DMS53 (cell line): ENCODE results near the gene PSMB10.
A peak's percentile ranks its signal among the peaks of the same experiment; 100 is the strongest.

ENCODE experiments used
- DNase-seq: peaks from one replicate; lab custom pipeline; 2025; lab: John Stamatoyannopoulos, UW

Gene PSMB10

DNA sequence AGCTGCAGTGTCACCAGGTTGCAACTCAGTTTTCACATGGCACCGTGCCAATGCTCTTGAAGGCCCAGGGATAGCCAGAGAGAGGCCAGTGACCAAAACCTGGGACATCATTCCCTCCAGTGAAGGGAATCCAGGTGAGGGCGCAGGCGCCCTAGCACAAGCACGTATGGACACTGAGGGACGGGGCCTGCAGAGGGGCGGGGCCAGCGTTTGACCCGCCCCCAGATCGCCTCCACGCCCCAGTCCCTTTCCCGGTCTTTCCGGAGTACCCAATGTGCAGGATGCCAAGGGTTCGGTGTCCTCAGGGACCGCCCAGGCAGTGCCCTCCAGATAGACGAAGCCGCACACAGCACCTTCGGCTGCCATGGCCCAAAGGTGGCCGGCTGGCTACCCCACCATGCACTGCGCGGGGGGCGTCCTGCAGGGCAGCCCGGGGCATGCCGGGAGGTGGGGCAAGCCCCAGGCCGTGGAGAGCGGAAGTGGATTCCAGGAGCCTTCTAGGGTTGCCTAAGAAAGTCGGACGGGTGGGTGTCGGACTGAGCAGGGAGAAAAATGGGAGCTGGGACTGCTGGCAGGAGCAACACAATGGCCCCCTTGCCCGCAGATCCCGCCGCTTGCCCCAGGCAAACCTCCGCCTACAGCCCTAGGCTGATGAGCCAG lies 27.1 kb upstream of the PSMB10 start:
- peak; percentile 45 for DNase-seq

DNA sequence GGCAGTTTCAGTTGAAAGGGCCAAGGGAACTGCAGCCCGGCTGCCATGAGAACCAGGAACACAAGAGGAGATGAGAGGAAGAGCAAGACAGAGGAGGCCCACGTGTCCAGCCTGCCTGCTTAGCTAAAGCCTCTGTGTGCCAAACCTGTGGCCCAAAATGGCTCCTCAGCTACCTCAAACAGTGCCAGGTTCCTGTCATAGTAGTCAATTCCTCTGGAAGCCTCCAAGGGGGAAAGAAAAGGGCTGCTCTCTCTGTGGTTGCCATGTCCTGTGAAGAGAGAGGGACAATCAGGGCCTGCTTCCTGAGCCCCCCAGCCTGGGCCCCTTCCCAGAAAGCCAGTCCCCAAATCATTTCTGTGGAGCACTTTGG lies 26.6 kb upstream of the PSMB10 start:
- DNase-seq = no peak

DNA sequence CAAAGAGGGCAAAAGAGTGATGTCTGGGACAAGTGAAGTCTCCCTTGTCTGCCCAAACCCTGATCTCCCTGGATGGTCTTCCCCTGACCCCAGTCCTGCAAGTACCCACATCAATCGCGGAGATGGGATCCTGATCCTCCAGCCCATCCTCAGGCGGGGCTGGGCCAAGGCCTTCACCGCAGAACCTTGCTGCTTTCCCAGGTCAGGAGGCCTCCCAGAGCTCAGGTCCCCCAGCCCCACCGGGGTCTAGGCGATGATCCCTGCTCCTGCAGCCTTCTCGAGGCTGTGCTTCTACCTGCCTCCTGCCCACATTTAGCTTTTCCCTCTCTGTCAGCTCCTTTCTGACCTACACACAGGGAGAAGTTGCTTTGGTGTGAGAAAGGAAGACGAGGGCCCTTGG lies 25.5 kb upstream of the PSMB10 start:
- no peak for DNase-seq

DNA sequence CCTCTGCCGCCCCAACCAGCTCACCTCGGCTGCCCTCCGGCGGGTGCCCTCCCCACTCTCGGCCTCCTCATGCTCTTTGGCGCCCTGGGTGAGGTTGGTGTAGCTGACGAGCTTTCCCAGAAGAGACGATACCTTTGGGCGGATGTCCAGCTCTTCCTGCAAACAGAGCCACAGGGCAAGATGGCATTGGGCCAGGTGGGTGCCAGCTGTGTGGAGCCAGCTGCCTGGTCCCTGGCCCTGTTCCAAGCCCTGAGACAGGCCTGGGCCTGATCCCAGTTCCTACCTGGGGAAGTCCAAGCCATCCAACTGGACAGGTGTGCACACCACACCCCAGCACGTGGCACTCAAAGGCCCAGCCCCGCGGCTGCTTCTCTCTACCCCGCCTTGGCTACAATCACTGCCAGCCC lies 24.9 kb upstream of the PSMB10 start:
- DNase-seq = peak; percentile 98

DNA sequence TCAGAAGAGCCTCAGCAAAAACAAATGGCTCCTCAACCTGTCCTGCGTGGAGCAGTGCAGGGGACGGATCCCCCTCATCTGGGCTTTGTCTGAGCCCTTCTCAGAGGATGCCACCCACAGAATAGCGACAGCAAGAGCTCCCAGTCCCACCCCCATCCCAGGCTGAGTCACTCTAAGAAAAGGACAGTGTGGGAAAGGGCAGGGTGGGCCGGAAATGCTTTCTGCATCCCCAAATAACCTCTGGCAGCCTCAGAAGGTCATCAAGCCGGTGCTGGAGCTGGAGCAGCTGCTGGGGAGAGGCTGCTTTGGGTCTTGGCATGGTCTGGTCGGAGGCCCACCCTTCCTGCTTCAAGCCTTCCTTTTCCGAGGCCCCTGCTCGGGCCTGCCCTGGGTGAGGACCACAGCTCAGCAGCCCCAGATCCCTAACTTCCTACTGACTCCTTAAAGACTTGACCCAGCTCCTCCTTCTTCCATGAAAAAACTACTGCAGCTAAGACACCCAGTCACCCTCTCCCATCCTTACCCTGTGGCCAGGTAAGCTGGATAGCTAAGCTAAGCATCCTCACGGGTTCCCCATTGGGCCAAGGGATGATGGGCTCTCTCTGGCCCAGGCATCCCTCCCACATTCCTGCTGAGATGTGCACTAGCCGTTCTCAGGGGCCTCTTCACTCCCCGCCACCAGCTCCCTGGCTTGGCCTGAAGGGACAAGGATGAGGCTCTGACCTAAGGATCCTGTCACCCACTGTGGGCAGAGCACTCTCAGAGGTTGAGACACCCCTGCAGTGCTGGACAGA lies 23.1 kb upstream of the PSMB10 start:
- no peak for DNase-seq

DNA sequence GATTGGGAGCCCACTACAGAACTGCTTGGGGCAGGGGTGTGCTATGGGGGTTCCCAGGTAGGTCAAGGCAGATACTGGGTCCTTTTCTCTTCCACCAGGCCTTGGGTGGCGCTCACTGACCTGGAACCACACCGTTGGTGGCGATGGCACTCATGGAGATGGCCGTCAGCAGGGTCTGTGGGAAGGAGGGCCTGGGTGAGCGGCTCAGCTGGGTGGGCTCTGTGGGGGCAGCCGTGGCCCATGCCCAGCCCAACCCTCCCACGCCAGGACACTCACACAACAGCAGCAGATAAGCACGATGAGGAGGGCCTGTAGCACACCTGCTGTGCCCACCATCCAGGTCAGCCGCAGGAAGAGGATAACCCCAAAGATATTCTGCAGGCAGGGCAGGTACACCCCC lies 21.0 kb upstream of the PSMB10 start:
- no peak for DNase-seq

DNA sequence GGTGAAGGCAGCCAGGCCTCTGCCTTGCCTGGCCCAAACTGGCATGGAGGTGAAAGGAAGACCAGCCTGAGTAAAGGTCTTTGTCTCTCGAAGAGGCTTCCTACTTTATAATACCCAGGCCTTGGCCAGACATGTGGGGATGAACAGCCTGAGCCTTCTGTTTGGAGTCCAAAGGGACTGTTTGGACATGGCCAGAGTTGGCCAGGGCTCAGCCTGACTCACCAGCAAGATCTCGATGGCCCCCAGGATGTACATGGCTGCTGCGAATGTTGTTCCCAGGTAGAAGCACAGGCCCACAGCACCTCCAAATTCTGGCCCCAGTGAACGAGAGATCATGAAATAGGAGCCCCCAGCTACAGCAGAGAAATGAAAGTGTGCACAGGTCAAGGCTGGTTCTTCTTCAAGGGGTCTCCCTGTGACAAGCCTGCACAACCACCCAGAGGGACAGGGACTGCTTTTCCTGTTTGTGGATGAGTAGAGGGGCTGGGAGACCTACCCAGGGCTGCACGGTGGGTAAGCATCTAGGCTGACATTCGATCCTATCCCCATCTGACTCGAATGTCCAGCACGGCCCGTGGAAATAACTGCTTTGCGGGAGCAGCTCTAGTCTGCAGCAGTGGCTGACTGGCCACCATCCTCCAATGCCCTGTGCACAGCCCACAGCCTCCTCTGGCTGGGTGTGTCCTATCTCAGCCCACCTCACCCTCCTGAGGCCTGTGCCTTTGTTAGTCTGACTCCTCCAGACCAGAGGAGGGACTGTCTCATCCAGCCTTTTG lies 18.0 kb upstream of the PSMB10 start:
- no peak for DNase-seq

DNA sequence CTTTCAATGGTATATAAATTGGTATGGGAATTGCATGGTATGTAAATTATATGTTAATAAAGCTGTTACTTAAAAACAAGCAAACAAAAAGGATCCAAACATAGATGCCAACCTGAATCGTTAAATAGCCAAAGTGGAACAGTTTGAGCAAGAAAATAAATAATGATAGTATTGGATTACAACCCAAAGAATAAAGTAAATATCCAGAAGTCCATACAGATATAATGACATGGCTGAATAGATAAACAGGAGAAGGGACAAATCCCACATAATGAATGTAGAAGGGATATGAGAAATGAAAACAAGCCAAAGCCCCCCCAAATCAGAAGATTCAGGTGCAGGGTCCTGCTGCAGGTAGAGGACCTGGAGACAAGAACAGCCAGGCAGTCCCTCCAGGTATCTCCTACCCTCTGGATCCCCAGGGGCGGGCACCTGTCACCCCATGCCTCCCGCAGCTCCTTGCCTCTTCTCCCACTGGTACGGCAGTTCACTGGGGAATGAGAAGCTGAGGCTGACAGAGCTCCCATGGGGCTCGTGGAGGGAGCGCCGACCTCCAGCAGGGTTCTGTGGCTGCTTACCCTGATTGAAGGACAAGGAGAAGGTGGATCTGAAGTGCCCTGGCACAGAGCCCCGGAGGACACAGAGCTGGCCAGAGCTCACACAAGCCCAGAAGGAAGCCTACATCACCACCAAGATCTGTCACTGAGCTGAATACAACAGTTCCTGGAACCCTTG lies 17.2 kb upstream of the PSMB10 start:
- DNase-seq = no peak

DNA sequence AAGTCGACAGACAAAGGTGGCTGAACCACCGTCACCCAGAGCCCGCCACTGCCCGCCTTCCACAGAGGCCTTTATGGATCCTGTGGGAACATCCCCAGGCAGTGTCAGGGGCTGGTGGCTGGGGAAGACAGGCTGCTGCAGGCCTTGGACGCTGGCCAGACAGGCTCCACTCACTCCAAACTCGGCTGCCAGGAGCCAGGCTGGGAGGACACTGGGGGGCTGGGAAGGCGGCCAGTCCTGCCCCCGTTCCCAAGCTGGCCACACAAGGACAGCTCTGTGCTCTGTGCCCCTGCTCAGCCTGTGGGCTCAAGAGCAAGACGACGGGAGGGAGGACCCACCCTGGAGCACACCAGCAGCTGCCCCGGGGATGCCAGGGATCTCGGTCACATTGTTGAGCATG lies 14.8 kb upstream of the PSMB10 start:
- DNase-seq = no peak

DNA sequence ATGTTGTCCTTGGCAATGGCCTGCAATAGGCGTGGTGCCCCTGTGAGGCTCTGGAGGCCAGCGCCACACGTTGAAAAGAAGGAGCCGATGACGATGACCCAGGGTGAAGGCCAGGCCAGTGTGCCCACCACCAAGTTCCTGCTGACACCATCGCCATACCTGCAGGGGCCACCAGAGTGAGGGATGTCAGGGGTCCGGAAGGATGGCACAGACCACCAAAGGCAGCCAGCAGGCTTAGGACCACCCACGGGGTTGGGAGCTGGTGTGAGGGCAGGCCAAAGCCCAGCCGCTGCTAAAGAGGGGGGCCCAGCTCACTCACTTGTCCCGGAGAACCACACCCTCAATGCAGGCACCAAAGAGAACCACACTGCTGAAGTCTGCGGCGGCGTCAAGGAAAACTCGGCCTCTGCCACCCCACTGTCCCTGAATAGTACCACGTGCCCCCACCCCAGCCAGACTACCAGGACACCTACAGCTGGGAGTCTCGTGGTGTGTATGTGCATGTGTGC lies 13.7 kb upstream of the PSMB10 start:
- no peak for DNase-seq

DNA sequence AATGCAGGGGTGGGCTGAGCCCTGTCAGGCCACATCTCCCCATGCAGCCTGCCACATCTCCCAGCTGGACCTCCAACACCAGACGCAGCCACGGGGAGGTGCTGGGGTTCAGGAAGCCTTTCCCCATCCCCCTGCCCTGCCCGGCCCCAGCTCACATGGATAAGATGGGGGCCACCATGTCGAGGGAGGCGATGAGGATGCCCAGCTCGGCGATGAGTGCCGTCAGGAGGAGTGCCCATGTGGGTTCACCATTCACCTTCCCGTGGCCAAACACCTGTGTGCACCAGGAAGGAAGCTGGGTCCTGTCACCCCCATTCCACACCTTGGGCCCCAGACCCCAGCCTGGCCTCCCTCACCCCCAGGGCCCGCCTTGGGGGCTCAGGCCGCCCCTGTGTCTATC lies 13.0 kb upstream of the PSMB10 start:
- DNase-seq = no peak

DNA sequence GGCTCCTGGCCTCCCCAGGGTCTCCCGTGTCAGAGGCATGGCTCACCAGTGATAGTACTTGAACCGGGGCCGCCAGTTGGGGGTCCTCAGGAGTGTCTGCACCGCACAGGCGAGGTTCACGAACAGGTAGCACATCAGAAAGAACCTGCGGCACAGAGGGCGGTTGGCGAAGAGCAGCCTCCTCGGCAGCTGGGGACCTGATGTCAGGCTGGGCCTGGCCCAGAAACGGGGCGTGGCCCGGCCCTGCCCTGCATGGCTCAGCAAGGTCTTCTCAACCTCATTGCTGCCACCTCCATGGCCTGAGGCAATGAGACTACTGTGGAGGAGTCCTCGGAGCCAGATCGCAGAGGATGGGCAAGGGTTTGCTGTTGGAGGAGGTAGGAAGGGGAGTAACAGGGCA lies 11.4 kb upstream of the PSMB10 start:
- DNase-seq = no peak

DNA sequence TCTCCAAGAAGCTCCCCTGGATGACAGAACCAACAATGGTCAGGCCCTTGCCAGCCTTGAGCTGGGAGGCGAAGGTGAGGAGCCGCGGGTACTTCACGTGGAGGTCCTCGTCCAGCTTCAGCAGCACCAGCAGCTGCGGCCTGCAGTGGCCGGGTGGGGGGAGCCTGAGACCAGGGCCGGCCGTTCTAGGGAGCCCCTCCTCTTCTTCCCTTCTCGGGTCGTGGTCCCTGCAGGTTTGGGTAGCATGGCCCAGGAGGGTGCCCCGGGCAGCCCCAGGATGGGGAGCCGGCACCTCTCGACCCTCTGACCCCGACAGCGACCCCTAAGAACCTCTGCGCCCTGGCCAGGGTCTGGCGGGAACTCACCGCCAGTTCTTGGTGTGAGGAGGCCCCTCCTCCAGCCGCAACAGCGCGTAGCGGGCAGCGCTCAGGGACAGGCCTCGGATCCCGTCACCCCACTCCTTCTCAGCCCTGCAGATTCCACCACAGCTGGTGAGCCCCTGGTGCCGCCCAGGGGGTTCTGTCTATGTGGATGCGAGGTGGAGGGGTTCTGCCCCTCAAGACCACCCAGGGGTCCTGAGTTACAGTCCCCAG lies 10.4 kb upstream of the PSMB10 start:
- no peak for DNase-seq

DNA sequence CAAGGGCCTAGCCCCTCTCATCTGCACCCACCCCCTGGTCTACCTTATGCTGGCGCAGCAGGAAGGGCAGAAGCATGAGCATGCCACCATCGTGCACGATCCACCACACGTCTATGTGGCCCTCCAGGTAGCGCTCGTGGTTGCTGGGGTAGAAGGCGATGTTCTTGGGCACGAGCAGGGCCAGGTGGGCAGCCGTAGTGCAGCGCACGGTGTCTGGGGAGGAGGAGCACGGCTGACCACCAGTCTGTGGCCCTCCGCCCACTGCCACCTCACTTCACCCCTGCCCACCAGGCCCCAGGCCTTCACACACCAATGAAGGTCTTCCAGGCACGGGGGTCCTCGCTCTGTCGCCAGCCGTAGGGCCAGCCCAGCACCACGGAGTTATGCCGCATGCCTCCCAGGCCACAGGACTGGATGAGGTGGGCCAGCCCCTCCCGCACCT lies 9.5 kb upstream of the PSMB10 start:
- DNase-seq = no peak

DNA sequence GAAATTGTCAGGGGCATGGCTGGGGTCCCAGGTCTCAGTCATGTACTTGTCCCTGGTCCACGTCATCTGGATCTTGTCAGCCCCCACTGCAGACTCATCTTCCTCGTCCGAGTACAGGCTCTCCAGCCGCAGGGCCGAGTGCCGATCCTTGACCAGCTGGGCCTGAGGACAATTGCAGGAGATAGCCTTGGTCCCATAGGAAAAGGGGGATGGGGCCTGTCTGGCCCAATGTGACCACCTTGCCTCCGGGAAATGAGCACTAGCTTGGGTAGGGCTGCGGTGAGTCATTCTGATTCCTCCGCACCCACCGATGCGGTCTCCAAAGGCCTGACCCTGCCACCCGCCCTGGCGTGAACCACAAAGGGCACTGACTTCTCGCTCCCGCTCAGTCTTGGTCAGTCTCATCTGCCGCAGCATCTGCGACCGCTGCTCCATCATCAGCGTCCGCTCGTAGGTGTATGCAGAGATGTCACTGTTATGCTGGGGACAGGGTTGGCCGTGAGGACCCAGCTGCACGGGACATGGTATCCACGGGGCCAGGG lies 8.8 kb upstream of the PSMB10 start:
- no peak for DNase-seq

DNA sequence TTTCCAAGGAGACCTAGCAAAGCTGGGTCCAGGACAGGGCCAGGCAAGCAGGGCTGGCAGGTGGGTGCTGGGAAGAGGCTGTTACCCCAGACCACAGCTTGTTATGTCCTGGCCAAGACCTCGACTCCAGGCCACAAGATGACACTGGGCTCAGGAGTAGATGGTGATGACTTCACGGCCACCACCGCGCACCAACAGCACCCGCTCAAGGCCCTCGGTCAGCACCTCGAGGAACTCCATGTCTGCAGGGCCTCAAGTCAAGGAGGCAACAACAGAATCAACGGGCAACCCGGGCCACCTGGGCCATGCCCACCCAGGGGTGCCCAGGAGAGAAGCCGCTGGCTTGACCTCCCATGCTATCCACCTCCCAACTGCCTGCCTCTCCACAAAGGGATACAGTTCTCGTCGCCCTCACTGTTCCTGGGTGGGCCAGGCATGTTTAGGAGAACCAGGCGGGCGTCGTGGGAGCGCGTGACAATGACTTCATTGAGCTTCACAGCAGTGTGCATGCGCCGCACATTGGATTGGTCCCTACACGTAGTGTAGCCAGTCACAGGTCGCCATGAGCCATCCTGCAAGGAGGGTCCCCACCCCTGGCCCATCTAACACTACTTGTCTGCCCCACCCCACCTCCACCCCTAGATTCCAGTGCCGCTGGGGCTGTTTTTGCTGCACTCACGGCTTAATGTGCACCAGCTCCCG lies 8.2 kb upstream of the PSMB10 start:
- DNase-seq = no peak

DNA sequence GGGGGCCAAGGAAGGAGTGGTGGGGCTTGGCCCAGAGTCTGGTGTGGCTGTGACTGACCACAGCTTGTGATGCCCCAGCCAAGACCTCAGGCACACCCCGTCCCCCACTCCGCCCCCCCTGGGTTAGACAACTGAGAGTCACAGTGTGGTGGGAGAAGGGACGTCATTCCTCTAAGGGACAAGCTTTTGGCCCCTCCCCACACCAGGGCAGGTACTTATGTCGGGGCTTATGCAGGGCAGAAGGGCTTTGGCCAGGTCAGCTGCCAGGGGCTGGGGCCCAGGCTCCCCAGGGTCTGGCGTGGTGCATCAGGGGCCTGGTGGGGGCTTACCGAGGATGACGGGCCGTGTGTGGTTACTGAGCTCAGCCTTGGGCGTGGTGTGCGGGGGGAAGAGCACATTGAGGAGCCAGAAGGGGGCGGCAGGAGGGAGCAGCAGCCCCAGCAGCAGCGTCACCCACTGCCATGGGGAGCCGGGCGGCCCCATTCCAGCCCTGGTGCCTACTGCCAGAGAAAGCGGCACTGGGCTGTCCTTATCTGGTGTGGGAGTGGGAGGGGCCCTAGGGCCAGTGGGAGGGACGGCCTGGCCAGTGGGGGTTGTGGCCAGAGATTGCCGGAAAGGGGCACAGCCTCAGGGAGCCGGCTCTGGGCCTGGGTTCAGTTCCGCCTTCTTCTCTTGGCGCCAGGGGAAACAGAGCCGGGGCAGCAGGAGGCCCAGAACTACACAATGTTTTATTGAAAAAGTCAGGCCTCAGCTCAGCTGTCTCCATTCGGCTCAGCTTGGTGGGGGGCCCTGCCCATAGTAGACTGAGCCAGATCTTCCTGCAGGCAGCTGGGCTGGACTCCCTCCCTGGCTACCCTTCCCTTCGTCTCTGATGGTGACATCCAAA lies 7.2 kb upstream of the PSMB10 start, which contains the start of gene LCAT:
Gene LCAT, minus strand, starts transcription at position 502 of the 886 bp plus-strand sequence. Its CDS starts 19 bp downstream, at position 483.
- DNase-seq = no peak

DNA sequence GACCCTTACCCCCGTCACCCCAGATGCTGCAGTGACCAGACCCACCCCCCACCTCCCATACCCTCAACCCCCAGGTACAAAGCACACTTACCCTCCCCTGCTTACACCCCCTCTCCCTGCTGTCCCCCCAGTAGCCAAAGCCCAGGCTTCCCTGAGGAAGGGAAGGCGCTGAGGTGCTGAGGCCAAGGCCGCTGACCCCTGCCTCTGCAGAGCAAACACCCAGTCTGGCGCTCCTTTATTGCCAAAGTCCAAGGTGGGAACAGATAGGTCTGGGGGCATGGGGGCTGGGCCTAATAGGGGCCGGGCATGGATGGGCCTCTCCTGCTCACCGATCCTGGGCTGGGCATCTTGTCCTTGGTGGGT lies 6.6 kb upstream of the PSMB10 start:
- no peak for DNase-seq

DNA sequence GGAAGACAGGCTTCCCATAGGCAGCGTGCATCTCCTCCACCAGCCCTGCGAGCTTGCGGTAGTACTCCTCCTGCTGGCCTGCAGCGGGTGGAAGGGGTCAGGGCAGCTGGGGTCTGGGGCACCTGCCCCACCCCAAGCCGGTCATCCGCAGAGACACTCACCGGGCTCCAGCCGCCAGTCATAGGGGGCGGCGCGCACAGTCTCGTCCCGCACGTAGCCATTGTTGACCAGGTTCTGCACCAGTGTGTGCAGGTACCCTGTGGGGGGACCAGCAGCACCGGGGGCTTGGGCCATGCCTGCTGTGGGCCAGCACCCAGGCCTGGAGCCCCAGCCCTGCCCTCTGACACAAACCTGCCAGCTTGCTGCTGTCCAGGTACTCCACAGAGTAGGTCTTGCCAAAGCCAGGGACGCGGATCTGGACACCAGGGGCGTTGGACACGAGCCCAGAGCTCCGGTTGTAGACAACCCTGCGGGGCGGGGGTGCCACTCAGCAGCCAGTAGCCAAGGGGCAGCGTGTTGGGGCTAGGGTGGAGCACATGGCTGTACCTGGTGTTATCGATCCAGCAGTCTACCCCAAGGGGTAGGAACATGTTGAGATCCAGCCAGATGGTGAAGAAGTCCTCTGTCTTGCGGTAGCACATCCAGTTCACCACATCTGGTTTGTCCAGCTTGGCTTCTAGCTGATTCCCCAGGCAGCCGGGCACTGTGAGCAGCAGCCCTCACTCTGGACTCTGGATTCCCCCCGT lies 6.0 kb upstream of the PSMB10 start:
- DNase-seq = no peak
